ENCODE measurements around the gene BHLHA9.
"Not testable (repeated sequence)": the region's sequence is repeated elsewhere in the genome, so short reads cannot be mapped to it uniquely, and the experiment has no call there.

Gene BHLHA9

DNA sequence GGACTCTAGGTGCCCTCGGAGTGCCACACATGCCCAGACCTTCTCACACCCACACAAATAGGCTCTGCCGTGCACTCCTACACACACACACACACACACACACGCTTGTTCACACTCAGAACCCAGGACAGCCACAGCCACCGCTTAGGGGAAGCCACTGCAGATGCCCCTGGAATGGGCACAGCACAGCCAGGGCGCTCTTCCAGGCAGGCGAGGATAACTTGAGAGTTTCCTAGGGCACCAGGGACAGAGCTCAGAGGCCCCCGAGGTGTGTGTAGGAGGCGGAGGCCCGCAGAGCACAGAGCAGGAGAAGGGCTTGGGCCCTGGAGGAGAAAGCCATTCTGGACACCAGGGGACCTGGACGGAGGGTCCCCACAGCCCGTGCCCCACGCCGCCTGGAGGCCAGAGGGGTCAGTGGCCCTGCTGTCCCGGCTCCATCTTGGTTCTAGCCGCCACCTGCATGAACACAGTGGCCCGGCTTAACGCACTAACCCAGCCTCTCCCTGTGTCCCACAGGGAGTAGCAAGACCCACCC lies 30.2 kb downstream of the BHLHA9 start:
- DNase-seq (ENCODE audit: low read depth in 2 of 2) = no peak

DNA sequence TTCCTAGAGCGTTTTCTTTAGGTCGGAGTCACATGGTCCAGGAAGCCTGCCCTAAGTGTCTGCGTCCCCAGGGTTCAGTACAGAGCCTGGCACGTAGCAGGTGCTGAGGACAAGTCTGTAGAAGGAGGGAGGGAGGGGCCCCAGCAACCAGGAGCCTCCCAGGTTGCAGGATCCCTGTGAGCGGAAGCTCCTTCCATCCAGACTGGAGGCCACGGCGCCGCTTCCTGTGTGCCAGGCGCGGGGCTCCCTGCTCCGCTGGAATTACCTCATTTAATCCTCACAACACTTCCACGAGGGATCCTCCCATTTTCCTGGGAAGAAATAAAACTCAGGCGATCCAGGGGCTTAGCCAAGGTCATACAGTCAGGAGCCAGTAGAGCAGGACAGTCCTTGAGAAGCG lies 31.3 kb downstream of the BHLHA9 start:
- DNase-seq (ENCODE audit: low read depth in 2 of 2) = no peak

DNA sequence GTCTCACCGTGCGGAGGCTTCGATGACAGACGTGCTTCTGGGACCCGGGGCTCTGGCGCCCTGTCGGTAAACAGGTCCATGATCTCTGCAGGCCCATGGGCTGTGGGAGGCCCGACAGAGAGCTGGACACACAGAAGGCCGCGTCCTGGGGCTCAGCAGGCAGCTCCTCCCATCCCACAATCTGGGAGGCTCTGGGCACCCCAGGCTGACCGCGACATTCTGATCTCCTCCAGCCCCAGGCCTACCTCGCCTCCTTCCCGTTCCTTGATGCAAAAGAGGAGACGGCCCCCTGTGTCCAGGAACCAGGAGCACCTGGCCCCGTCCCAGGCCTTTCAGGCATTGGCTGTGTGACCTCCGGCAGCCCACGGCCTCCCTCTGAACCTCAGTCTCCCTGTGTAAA lies 32.5 kb downstream of the BHLHA9 start:
- DNase-seq (ENCODE audit: low read depth in 2 of 2) = no peak

DNA sequence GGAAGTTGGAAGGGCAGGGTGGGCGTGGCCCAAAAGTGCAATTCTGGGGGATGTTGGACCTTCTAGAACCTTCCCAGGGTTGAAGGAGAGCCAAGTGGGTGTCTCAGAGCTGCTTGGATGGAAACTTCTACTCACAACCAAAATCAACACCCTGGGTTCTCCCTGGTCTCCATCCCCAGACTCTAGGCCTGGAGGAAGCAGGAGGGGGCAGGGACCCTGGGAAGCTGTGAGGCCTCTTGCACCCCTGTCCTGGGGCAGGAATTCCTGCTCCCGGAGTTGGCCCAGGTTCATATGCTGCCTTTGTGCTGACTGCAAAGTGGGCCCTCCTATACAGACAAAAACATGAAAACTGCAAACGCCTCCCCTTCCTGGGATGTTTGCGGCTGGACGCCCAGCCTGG lies 34.3 kb downstream of the BHLHA9 start:
- no peak for DNase-seq (ENCODE audit: low read depth in 2 of 2)

DNA sequence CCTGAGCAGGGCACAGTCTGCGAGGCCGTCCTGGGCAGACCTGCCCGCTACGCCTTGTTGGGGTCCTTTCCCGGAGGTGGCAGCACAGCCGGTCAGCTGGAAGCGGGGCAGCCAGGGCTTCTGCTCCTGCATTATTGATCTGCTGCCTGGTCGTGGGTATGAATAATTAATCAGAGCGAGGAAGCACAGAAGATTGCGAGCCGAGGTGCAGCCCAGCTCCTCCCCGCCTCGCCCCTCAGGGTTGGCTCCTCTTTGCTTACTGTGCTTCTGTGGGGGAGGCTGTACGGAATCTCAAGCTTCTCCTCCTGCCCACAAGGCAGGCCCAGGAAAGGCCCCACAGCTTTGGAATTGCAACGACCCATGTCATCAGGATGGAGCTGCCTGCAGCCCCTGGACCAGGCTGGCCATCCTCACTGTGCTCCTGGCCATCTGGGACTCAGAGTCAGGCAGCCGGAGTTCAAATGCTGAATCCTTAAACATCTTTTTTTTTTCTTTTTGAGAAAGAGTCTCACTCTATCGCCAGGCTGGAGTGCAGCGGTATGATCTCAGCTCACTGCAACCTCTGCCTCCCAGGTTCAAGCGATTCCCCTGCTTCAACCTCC lies 34.8 kb downstream of the BHLHA9 start:
- DNase-seq (ENCODE audit: low read depth in 2 of 2) = no peak

DNA sequence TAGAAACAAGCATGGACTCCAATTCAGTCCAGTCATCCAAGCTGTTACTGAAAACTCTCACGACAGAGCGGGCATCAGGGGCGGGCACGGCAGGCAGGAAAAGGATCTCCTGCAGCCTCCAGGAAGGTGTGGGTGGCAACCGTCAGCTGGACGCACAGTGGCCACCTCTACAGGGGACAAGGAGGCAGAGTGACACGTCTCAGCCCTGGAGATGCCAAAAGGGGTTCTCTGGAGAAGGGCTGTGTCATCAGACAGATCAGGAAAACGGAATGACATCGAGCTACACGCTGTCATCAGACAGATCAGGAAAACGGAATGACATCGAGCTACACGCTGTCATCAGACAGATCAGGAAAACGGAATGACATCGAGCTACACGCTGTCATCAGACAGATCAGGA lies 37.6 kb downstream of the BHLHA9 start:
- DNase-seq (ENCODE audit: low read depth in 2 of 2) = not testable (repeated sequence)

DNA sequence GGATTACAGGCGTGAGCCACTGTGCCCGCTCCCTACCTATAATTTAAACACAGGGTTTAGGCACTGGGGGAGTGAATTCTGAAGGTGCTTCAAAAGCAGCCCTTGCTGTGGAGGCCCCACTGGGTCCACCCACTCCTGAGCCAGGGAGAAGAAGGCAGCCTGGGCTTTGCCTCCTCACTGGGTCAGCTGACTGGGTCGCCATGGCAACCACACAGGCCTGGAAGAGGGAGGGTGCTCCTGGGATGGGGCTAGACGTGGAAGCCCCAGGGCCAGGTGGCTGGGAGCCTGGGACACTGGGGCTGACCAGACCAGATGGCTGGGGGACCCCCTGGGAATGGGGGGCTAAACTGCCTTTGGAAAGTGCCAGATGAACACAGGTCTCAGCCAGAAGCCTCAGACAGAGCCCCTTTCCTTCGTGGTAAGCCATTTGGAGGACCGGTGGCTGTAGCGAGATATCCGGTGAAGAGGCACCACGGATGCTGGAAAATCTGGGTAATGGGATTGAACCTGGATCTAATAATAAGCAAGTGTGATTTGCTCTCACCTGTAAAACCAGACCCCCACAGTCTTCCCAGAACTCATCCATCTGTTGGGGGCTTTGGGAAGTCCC lies 42.1 kb downstream of the BHLHA9 start:
- no peak for DNase-seq (ENCODE audit: low read depth in 2 of 2)

DNA sequence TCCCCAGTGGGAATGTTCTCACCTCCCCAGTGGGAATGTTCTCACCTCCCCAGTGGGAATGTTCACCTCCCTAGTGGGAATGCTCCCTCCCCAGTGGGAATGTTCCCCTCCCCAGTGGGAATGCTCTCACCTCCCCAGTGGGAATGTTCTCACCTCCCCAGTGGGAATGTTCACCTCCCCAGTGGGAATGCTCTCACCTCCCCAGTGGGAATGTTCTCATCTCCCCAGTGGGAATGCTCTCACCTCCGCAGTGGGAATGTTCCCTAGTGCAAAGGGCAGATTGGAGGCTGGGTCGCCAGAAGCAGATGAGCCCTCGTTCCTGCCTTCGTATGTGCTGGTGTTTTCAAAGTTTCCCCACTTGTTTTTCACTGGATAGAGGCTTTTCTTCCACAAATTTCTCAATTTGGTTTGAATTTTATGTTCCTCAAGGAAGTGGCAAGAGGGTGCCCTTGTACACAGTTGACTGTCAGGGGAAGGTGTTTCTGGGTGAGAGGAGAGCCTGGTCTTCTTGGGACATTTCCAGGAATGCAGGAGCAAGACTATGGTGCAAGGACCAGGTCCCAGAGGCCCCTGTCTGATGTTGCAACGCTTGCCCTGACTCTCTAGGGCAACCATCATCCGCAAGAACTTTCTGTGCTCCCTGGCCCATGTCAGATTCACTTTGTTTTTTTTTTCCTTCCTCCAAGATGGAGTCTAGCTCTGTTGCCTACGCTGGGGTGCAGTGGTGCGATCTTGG lies 43.2 kb downstream of the BHLHA9 start:
- DNase-seq (ENCODE audit: low read depth in 2 of 2) = no peak

DNA sequence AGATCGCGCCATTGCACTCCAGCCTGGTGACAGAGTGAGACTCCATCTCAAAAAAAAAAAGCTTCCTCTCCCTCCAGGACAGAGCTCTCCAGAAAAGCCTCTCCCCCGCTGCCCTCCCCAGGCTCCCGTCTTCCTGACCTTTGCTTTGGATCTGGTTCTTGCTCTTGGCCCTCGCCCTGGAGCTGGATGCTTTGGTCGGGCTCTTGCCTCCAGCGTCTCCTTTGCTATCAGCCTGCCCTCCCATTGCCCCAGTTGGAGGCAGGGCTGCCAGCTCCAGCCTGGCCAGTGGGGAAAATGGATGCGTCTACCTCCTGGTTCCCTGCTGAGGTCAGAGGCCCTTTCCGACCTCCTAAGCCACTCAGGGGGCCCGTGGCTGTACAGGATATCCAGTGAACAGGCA lies 45.2 kb downstream of the BHLHA9 start:
- DNase-seq (ENCODE audit: low read depth in 2 of 2) = no peak

DNA sequence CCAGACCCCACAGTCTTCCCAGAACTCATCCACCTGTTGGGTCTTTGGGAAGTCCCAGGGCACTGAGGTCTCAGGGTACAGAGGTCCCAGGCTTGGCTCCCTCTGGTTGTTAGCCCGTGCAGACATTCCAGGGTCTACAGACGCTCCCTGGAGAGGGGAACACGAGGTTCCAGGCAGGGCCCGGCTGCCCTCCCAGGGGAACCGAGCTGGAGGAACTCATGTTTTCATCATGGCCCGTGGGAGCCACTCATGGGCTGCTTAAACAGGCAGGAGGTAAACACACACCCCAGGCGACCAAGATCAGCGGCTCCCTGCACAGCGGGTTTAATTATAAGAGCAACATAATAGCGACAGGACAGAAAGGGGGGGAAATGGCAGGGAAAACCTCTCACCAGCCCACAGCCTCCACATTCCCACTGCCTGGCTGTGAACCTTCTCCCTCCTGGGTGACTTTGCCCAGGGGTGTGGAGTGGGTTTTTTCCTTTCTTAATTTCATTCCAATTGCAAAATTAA lies 45.7 kb downstream of the BHLHA9 start:
- no peak for DNase-seq (ENCODE audit: low read depth in 2 of 2)

Measured in stimulated activated CD4-positive, alpha-beta T cell treated with anti-CD3 and anti-CD28 coated beads, Interleukin-12 subunit alpha, Interleukin-12 subunit beta, amount 100 ng/mL, for 24 hours (primary cell).